Neutrophil (primary cell): ENCODE measurements around the gene TMEM14A.

Source experiments
- H3K27ac ChIP-seq: fragments of 200-600 bp; sonication (generic); 2 replicates; pipeline ENCODE4 v1.5.1; 2016; ENCODE audit warnings: mild to moderate bottlenecking, moderate library complexity
- H3K27me3 ChIP-seq: fragments of 200-600 bp; sonication (generic); 2 replicates; pipeline ENCODE4 v1.6.0; 2016; ENCODE audit warnings: mild to moderate bottlenecking
- H3K36me3 ChIP-seq: fragments of 200-600 bp; sonication (generic); 2 replicates; pipeline ENCODE4 v1.5.1; 2017
- H3K4me1 ChIP-seq, 2 experiments: fragments of 200-600 bp in 1 of 2; sonication (generic) in 1 of 2; 1 replicate in 1 of 2; 2 replicates in 1 of 2; pipeline versions ENCODE4 v1.5.1 to v1.6.1; 2013 to 2016; ENCODE audit warnings: low read depth in 1 of 2, low read length in 1 of 2, mild to moderate bottlenecking in 1 of 2, moderate library complexity in 1 of 2; ENCODE audit not compliant: control insufficient read depth in 1 of 2, insufficient read depth in 1 of 2
- H3K4me3 ChIP-seq, 2 experiments: fragments of 200-600 bp in 1 of 2; sonication (generic) in 1 of 2; 1 replicate in 1 of 2; 2 replicates in 1 of 2; pipeline ENCODE4 v1.5.1; 2013 to 2016; ENCODE audit warnings: low read depth in 1 of 2, low read length in 1 of 2, mild to moderate bottlenecking in 1 of 2, moderate library complexity in 1 of 2
- H3K9me3 ChIP-seq: fragments of 200-600 bp; sonication (generic); 2 replicates; pipeline ENCODE4 v1.5.1; 2016
- TF ChIP-seq, protein P1 (sequence below): fragments of 200-600 bp; sonication (generic); IDR thresholded peaks from 2 replicates; pipeline ENCODE4 v1.5.1; 2016; ENCODE audit warnings: antibody characterized with exemption

Gene TMEM14A

GRCh38 chr6:52728394-52728793, 57.5 kb downstream of the TMEM14A start:
- no peak overlapping the region for H3K4me3 ChIP-seq
- TF ChIP-seq, protein P1, sequence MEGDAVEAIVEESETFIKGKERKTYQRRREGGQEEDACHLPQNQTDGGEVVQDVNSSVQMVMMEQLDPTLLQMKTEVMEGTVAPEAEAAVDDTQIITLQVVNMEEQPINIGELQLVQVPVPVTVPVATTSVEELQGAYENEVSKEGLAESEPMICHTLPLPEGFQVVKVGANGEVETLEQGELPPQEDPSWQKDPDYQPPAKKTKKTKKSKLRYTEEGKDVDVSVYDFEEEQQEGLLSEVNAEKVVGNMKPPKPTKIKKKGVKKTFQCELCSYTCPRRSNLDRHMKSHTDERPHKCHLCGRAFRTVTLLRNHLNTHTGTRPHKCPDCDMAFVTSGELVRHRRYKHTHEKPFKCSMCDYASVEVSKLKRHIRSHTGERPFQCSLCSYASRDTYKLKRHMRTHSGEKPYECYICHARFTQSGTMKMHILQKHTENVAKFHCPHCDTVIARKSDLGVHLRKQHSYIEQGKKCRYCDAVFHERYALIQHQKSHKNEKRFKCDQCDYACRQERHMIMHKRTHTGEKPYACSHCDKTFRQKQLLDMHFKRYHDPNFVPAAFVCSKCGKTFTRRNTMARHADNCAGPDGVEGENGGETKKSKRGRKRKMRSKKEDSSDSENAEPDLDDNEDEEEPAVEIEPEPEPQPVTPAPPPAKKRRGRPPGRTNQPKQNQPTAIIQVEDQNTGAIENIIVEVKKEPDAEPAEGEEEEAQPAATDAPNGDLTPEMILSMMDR: no peak
- no peaks in the 10 kb centered on the region for H3K4me1 ChIP-seq
- H3K36me3 ChIP-seq: no peaks in the 10 kb centered on the region
- H3K27ac ChIP-seq: no peak overlapping the region
- H3K9me3 ChIP-seq: no peaks in the 10 kb centered on the region
- H3K27me3 ChIP-seq: no peaks in the 10 kb centered on the region

DNA sequence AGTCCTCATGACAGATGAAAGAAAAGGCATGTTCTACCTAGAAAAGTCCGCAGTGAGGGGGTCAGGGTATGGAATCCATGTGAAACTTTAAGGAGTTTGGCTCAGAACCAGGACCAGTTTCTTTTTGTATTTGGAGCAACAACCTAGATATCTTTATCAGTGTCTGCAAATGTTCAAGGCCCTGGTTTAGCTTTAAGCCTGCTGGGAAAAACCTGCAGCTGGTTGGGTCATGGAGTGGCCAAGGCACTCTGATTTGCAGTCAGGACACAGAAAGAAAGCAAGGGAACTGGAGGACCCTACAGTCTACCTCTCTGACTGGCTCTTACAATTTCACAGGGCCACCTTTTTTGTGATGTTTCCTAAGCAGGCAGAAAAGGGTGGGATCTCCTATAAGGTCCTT, 58.7 kb downstream of the TMEM14A start:
- TF ChIP-seq, protein P1: no peak
- no peaks in the 10 kb centered on the region for H3K9me3 ChIP-seq
- no peaks in the 10 kb centered on the region for H3K4me1 ChIP-seq
- no peak overlapping the region for H3K4me3 ChIP-seq
- H3K27me3 ChIP-seq: no peaks in the 10 kb centered on the region
- no peaks in the 10 kb centered on the region for H3K36me3 ChIP-seq
- no peak overlapping the region for H3K27ac ChIP-seq

- no peak overlapping the region for H3K27ac ChIP-seq
- H3K4me1 ChIP-seq: no peaks in the 10 kb centered on the region
- no peaks in the 10 kb centered on the region for H3K27me3 ChIP-seq
- H3K36me3 ChIP-seq: no peaks in the 10 kb centered on the region
- H3K4me3 ChIP-seq: no peak overlapping the region
- TF ChIP-seq, protein P1: no peak
- H3K9me3 ChIP-seq: no peaks in the 10 kb centered on the region
These were observed 60.8 kb downstream of the TMEM14A start for GRCh38 chr6:52731719-52732118.

GRCh38 chr6:52733172-52733571, 62.3 kb downstream of the TMEM14A start:
- no peaks in the 10 kb centered on the region for H3K27me3 ChIP-seq
- H3K9me3 ChIP-seq: no peaks in the 10 kb centered on the region
- TF ChIP-seq, protein P1: no peak
- H3K4me1 ChIP-seq: no peaks in the 10 kb centered on the region
- no peak overlapping the region for H3K27ac ChIP-seq
- H3K4me3 ChIP-seq: no peak overlapping the region
- H3K36me3 ChIP-seq: no peaks in the 10 kb centered on the region

DNA sequence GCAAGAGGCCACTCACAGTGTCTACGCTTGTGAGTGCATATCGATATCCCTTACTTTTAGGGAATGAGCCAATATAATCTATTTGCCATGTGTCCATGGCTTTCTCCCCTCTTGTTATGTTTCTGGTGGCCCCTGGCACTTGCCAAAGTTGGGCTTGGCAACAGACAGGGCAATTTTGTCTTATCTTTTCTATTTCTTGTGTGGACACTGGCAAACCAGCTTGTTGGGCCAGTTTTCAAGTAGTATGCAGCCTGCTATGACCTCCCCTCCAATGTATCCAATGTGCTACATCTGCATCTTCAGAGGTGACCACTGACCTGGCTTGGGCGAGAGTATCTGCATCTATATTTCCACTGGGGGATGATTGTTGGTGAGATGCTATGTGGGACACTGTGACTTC, 63.2 kb downstream of the TMEM14A start:
- Histone ChIP-seq H3K4me3 (no peak overlapping the region), H3K9me3 (no peaks in the 10 kb centered on the region), H3K36me3 (no peaks in the 10 kb centered on the region), H3K27me3 (no peaks in the 10 kb centered on the region), H3K27ac (no peak overlapping the region), H3K4me1 (no peaks in the 10 kb centered on the region)
- TF ChIP-seq, protein P1: no peak

GRCh38 chr6:52735071-52735470, 64.2 kb downstream of the TMEM14A start:
- no peaks in the 10 kb centered on the region for H3K27me3 ChIP-seq
- H3K4me1 ChIP-seq: no peaks in the 10 kb centered on the region

More at GRCh38 chr6:52735071-52735470, 64.2 kb downstream of the TMEM14A start:
- H3K36me3 ChIP-seq: no peaks in the 10 kb centered on the region
- no peak overlapping the region for H3K4me3 ChIP-seq
- no peaks in the 10 kb centered on the region for H3K9me3 ChIP-seq
- H3K27ac ChIP-seq: no peak overlapping the region
- TF ChIP-seq, protein P1: no peak
